GM21528 (cell line): Measurements from ENCODE around the gene ATP8B3.

ENCODE experiments used
- ATAC-seq: cut with Tn5 transposase; IDR thresholded peaks from one replicate; pipeline ENCODE4 v1.9.1; 2021; ENCODE audit warnings: mild to moderate bottlenecking, moderate library complexity; ENCODE audit not compliant: unreplicated experiment, low FRiP score

The ATP8B3 gene

GRCh38 chr19:1851654-1852580, 39.8 kb upstream of the ATP8B3 start:
- ATAC-seq: no peak

GRCh38 chr19:1850809-1851653, 39.0 kb upstream of the ATP8B3 start:
- ATAC-seq: no peak

- no peak for ATAC-seq
These were observed 37.9 kb upstream of the ATP8B3 start for GRCh38 chr19:1849886-1850398.

- no peak for ATAC-seq
These were observed 37.0 kb upstream of the ATP8B3 start for GRCh38 chr19:1849132-1849474.

- ATAC-seq: peak; percentile 63
These were observed 36.5 kb upstream of the ATP8B3 start, which contains the start of gene REXO1 for GRCh38 chr19:1848399-1849131. TSS of gene REXO1 (minus strand) at chr19:1848483. CDS start at chr19:1848358, 125 bp downstream.

- ATAC-seq: peak; percentile 26
These were observed 35.8 kb upstream of the ATP8B3 start for GRCh38 chr19:1847684-1848398.

- no peak for ATAC-seq
These were observed 35.2 kb upstream of the ATP8B3 start for GRCh38 chr19:1847348-1847683.

- ATAC-seq: no peak
These were observed 34.6 kb upstream of the ATP8B3 start for GRCh38 chr19:1846517-1847204.

GRCh38 chr19:1845642-1846041, 33.6 kb upstream of the ATP8B3 start:
- no peak for ATAC-seq

GRCh38 chr19:1845125-1845515, 33.0 kb upstream of the ATP8B3 start:
- no peak for ATAC-seq

- ATAC-seq: no peak
These were observed 32.5 kb upstream of the ATP8B3 start for GRCh38 chr19:1844513-1845124.

- no peak for ATAC-seq
These were observed 31.7 kb upstream of the ATP8B3 start for GRCh38 chr19:1843646-1844394.

GRCh38 chr19:1843116-1843515, 31.0 kb upstream of the ATP8B3 start:
- no peak for ATAC-seq

- ATAC-seq: no peak
These were observed 29.3 kb upstream of the ATP8B3 start for GRCh38 chr19:1841209-1841924.

GRCh38 chr19:1840541-1841115, 28.6 kb upstream of the ATP8B3 start:
- ATAC-seq: no peak

- ATAC-seq: no peak
These were observed 27.8 kb upstream of the ATP8B3 start for GRCh38 chr19:1839658-1840540.
